HepG2 (cell line): ENCODE data around the gene HS3ST3B1. TPM values are rescaled to one million over a fixed set of nuclear protein-coding genes. Genes with fewer than 3 reads are reported as not detected.

ENCODE experiments used
- MEIS2 ChIP-seq: sonication (generic); formaldehyde crosslinking; IDR thresholded peaks from 2 replicates; pipeline ENCODE4 v1.9.0; 2021; ENCODE audit warnings: mild to moderate bottlenecking, missing genetic modification reagents
- SMAD1 ChIP-seq: sonication (generic); formaldehyde crosslinking; IDR thresholded peaks from 2 replicates; pipeline ENCODE4 v1.4.0; 2020; ENCODE audit warnings: missing genetic modification reagents, low read depth, mild to moderate bottlenecking, borderline replicate concordance
- STAT5B ChIP-seq: sonication (generic); formaldehyde crosslinking; IDR thresholded peaks from 2 replicates; pipeline ENCODE4 v1.4.0; 2020; ENCODE audit warnings: missing genetic modification reagents
- ZHX2 ChIP-seq, 2 experiments: sonication (generic) in 1 of 2; formaldehyde crosslinking in 1 of 2; IDR thresholded peaks; 2 replicates each; pipeline versions ENCODE4 v1.6.1 to v1.9.0; 2014 to 2022; ENCODE audit warnings: antibody characterized with exemption in 1 of 2, borderline replicate concordance in 1 of 2, inconsistent platforms in 1 of 2, low read depth in 1 of 2, missing genetic modification reagents in 1 of 2
- polyA plus RNA-seq, 8 experiments: library from polyadenylated mRNA; depleted of rRNA in 3 of 8; stranded (reverse) in 7 of 8; unstranded in 1 of 8; fragments of >200 nt; fragmentation: Illumina TruSeq in 4 of 8; extraction: Trizol in 4 of 8; gene quantifications; 2 replicates each; pipeline versions ENCODE4 v1.2.1 to v1.2.3, GENCODE V29; 2011 to 2016; ENCODE audit warnings: low read depth in 4 of 8, missing spikeins in 1 of 8, mixed read lengths in 1 of 8; ENCODE audit not compliant: insufficient read depth in 1 of 8
- total RNA-seq, 5 experiments: library from RNA; depleted of rRNA; stranded (reverse); fragments of >200 nt; fragmentation: Illumina TruSeq; extraction: Trizol; gene quantifications; 2 replicates each; pipeline ENCODE4 v1.2.3, GENCODE V29; 2016; ENCODE audit warnings: low read depth in 1 of 5
- TF ChIP-seq, protein P1 (sequence below): sonication (generic); formaldehyde crosslinking; IDR thresholded peaks from 2 replicates; pipeline ENCODE4 v1.5.0; 2020; ENCODE audit warnings: missing genetic modification reagents
- TF ChIP-seq, protein P2 (sequence below): sonication (generic); formaldehyde crosslinking; IDR thresholded peaks from 2 replicates; pipeline ENCODE4 v1.4.0; 2020; ENCODE audit warnings: low read depth, missing genetic modification reagents
- TF ChIP-seq, protein P3 (sequence below): sonication (generic); formaldehyde crosslinking; IDR thresholded peaks from 2 replicates; pipeline ENCODE4 v1.5.0; 2020; ENCODE audit warnings: mild to moderate bottlenecking, missing genetic modification reagents, borderline replicate concordance

The HS3ST3B1 gene
- total and polyA plus RNA-seq, 2 of the 13 experiments (the other 11 are each of a cell fraction or from before 2014, with no cell fraction given) = 15.7 to 39.5 TPM

DNA sequence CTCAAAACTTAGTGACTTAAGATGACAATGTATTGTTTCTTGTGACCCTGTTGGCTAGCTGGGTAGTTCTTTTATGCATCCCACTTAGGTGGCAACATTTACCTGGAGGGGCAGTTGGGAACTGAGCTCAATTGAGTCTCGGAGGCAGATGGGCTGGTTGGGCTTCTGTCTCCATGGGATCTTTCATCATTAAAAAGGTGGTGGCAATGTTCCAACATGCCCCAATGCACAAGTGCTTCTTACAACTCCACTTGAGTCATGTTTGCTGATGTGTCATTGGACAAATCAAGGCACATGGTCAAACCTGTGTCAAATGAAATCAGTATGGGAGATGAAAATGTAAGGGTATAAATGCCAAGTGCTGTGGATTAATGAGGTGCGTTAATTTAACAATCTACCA lies 11.7 kb upstream of the HS3ST3B1 start (continued):
- TF ChIP-seq SMAD1 (CRISPR knock-in tag) (no peak), ZHX2 (IDR thresholded peaks at IDR 0.05; ENCODE audit: low read depth) (no peak), ZHX2 (CRISPR knock-in tag; IDR thresholded peaks at IDR 0.05; ENCODE audit: borderline replicate concordance) (no peak), MEIS2 (CRISPR knock-in tag) (no peak), STAT5B (CRISPR knock-in tag) (no peak)
- TF ChIP-seq, protein P1, sequence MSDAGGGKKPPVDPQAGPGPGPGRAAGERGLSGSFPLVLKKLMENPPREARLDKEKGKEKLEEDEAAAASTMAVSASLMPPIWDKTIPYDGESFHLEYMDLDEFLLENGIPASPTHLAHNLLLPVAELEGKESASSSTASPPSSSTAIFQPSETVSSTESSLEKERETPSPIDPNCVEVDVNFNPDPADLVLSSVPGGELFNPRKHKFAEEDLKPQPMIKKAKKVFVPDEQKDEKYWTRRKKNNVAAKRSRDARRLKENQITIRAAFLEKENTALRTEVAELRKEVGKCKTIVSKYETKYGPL (CRISPR knock-in tag) = no peak
- TF ChIP-seq, protein P2, sequence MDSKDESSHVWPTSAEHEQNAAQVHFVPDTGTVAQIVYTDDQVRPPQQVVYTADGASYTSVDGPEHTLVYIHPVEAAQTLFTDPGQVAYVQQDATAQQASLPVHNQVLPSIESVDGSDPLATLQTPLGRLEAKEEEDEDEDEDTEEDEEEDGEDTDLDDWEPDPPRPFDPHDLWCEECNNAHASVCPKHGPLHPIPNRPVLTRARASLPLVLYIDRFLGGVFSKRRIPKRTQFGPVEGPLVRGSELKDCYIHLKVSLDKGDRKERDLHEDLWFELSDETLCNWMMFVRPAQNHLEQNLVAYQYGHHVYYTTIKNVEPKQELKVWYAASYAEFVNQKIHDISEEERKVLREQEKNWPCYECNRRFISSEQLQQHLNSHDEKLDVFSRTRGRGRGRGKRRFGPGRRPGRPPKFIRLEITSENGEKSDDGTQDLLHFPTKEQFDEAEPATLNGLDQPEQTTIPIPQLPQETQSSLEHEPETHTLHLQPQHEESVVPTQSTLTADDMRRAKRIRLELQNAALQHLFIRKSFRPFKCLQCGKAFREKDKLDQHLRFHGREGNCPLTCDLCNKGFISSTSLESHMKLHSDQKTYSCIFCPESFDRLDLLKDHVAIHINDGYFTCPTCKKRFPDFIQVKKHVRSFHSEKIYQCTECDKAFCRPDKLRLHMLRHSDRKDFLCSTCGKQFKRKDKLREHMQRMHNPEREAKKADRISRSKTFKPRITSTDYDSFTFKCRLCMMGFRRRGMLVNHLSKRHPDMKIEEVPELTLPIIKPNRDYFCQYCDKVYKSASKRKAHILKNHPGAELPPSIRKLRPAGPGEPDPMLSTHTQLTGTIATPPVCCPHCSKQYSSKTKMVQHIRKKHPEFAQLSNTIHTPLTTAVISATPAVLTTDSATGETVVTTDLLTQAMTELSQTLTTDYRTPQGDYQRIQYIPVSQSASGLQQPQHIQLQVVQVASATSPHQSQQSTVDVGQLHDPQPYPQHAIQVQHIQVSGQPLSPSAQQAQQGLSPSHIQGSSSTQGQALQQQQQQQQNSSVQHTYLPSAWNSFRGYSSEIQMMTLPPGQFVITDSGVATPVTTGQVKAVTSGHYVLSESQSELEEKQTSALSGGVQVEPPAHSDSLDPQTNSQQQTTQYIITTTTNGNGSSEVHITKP = no peak
- TF ChIP-seq, protein P3, sequence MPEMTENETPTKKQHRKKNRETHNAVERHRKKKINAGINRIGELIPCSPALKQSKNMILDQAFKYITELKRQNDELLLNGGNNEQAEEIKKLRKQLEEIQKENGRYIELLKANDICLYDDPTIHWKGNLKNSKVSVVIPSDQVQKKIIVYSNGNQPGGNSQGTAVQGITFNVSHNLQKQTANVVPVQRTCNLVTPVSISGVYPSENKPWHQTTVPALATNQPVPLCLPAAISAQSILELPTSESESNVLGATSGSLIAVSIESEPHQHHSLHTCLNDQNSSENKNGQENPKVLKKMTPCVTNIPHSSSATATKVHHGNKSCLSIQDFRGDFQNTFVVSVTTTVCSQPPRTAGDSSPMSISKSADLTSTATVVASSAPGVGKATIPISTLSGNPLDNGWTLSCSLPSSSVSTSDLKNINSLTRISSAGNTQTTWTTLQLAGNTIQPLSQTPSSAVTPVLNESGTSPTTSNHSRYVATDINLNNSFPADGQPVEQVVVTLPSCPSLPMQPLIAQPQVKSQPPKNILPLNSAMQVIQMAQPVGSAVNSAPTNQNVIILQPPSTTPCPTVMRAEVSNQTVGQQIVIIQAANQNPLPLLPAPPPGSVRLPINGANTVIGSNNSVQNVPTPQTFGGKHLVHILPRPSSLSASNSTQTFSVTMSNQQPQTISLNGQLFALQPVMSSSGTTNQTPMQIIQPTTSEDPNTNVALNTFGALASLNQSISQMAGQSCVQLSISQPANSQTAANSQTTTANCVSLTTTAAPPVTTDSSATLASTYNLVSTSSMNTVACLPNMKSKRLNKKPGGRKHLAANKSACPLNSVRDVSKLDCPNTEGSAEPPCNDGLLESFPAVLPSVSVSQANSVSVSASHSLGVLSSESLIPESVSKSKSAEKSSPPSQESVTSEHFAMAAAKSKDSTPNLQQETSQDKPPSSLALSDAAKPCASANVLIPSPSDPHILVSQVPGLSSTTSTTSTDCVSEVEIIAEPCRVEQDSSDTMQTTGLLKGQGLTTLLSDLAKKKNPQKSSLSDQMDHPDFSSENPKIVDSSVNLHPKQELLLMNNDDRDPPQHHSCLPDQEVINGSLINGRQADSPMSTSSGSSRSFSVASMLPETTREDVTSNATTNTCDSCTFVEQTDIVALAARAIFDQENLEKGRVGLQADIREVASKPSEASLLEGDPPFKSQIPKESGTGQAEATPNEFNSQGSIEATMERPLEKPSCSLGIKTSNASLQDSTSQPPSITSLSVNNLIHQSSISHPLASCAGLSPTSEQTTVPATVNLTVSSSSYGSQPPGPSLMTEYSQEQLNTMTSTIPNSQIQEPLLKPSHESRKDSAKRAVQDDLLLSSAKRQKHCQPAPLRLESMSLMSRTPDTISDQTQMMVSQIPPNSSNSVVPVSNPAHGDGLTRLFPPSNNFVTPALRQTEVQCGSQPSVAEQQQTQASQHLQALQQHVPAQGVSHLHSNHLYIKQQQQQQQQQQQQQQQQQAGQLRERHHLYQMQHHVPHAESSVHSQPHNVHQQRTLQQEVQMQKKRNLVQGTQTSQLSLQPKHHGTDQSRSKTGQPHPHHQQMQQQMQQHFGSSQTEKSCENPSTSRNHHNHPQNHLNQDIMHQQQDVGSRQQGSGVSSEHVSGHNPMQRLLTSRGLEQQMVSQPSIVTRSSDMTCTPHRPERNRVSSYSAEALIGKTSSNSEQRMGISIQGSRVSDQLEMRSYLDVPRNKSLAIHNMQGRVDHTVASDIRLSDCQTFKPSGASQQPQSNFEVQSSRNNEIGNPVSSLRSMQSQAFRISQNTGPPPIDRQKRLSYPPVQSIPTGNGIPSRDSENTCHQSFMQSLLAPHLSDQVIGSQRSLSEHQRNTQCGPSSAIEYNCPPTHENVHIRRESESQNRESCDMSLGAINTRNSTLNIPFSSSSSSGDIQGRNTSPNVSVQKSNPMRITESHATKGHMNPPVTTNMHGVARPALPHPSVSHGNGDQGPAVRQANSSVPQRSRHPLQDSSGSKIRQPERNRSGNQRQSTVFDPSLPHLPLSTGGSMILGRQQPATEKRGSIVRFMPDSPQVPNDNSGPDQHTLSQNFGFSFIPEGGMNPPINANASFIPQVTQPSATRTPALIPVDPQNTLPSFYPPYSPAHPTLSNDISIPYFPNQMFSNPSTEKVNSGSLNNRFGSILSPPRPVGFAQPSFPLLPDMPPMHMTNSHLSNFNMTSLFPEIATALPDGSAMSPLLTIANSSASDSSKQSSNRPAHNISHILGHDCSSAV = no peak
